ENCODE results near the gene MAD1L1.

The MAD1L1 gene

GRCh38 chr7:2010551-2011265 lies 222.0 kb downstream of the MAD1L1 start:
- no peak for DNase-seq

DNA sequence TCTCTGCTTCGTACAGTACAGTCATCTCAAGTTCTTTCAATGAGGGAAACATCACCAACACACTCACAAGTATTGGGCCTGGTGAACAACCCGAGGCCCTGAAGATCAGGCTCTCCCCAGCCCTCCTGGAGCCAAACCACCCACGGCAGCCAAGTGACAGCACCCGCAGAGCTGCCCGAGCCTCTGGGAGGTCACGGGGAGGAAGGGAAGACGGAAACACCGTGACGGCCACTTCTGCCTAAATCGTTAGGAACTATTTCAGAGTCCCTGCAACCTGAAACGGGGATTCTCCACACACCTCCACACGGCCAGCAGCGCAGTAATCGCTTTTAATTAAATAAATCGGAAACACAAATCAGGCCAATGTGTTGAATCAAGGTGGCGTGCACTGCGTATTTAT lies 222.6 kb downstream of the MAD1L1 start:
- DNase-seq, result no peak

GRCh38 chr7:2009541-2010001 lies 223.2 kb downstream of the MAD1L1 start:
- DNase-seq, result no peak

DNA sequence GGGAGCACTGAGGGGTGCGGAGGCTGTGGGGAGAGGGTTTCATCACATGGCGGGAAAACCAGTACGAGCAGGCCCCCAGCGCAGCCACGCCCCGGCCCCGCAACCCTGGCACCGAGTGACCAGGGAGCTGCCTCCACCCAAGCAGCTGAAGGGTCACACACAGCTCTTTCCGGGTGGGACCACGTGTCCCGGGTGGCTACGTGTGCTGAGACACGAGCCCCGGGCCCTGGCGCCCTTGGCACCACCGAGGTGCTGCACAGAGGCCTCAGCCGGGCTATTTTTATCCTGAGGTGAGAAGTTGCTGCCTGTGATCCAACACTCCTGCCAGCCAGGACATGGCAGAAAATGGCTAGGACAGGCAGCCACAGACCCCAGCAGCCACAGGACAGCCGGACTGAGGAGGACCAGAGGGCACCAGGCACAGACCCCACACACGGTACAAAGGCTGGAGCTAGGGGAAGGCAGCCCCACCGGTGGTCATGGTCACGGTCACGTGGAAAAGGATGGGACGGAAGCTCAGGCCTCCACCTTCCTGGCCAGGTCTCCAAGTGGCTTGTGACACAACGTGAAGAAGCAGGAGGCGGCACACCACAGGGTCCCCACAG lies 223.7 kb downstream of the MAD1L1 start:
- peak in 1 of 5 experiments; percentile 6 for DNase-seq

GRCh38 chr7:2008101-2008935 lies 224.4 kb downstream of the MAD1L1 start:
- peak in 1 of 5 experiments; percentile 5 for DNase-seq

DNA sequence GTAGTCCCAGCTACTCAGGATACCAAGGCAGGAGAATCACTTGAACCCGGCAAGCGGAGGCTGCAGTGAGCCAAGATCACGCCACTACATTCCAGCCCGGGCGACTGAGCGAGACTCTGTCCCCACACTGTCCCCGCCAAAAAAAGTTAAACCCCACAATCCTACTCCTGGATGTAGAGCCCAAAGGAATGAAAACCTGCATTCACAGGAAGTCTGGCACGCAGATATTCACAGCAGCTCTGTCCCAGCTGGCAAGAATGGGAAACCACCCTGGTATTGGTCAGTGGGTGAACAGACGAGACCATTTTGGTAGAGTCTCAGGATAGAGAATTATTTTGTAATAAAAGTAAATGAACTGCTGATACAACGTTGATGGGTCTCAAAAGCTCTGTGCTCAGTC lies 225.2 kb downstream of the MAD1L1 start:
- DNase-seq, result no peak

GRCh38 chr7:2006921-2007381 lies 225.8 kb downstream of the MAD1L1 start:
- peak in 1 of 5 experiments; percentile 6 for DNase-seq

DNA sequence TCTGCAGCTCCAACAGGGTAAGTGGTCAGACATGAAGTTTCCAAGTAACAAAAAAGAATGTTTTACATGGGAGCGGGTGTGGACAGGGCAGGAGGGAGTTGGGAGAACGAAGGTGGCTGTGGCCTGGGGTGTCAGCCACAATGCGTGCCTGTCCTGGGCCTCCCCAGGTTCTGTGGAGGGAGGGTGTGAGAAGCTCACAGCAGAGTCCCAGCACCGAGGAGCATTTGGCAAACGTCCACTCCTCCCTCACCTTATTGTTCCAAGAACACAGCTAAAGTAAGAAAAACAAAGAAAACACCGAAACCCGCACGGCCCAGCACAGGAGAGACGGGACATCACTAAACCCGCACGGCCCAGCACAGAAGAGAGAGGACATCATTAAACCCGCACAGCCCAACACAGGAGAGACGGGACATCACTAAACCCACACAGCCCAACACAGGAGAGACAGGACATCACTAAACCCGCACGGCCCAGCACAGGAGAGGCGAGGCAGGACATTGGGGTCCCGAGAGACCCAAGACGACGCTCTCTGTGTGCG lies 226.4 kb downstream of the MAD1L1 start:
- DNase-seq, result no peak

DNA sequence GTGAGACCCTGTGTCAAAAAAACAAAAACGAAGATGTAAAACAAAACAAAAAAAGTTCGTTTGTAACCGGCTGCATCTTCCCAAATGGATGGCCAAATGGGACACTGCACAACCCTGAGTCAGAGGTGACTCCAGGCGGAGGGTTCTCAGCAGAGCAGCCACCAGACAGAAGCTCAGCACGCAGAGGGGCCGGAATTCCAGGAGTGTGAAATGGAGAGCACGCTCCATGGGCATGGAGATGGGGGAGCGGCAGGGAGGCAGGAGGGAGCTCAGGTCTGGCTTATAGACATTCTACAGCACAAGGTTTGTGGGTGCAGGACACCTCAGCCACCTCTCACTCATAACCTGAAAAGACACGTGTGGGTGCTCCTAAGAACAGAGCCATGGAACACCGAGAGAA lies 227.0 kb downstream of the MAD1L1 start:
- no peak for DNase-seq

- DNase-seq, result peak in 1 of 5 experiments; percentile 8
Measured at GRCh38 chr7:2004841-2005725, 227.7 kb downstream of the MAD1L1 start.

DNA sequence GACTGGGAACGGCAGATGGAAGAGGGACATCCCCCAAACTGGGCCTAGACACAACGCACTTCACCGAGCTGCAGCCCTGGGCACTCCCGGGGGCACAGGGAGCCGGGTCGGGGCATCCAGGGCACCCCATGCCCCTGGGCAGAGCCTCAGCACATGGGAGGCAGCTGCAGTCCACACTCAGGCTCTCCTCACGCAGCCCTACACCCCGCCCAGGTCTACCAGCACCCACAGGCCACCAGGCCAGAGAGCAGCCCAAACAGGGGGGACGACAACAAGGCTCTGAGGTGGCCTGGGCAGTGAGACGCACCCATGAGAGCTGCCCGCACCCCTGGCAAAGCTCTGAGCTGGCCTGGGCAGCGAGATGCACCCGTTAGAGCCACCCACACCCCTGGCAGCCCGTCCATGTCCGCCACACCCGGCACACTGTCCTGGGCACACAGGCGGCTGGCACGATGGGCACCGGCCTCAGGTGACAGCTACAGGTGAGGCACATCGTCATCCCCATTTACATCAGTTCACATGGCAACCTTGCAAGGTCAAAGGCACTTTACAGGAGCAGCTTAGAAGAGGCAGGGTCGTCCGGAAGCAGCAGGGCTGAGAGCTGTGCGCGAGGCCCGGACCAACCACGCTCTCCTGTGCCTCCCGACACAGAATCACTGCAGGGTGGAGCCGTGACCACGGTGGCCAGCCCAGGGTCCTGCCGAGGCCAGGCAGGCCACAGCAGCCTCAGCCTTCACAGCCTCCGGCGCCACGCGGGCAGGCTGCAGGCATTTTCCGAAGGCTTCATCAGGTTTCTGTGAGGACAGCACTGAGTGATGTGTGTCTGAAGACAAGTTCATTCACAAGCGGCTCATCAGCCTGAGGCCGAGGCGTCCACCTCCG lies 228.6 kb downstream of the MAD1L1 start:
- peak in 1 of 5 experiments; percentile 5 for DNase-seq

DNA sequence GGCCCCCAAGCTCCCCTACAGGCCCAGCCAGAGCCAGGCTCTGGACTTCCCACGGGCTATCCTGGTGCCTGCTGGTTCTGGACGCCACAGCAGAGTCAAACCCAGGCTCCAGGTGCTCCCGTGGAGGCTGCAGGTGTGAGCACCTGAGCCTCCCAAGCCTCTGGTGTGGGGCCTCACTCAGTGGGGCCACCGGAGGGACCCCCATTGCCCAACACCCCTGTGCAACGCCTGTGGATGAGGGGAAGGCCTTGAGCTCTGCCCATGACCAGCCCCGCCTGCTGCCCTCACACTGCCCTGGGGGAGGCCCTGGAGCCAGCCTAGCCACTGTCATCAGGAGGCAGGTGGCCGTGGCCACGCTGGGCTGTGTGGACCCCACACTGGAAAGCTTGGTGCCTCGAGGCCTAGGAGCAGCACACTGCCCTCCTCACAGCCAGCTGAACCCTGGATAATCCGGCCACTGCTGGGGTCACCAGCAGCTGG lies 229.3 kb downstream of the MAD1L1 start:
- DNase-seq, result peak in 1 of 5 experiments; percentile 5

DNA sequence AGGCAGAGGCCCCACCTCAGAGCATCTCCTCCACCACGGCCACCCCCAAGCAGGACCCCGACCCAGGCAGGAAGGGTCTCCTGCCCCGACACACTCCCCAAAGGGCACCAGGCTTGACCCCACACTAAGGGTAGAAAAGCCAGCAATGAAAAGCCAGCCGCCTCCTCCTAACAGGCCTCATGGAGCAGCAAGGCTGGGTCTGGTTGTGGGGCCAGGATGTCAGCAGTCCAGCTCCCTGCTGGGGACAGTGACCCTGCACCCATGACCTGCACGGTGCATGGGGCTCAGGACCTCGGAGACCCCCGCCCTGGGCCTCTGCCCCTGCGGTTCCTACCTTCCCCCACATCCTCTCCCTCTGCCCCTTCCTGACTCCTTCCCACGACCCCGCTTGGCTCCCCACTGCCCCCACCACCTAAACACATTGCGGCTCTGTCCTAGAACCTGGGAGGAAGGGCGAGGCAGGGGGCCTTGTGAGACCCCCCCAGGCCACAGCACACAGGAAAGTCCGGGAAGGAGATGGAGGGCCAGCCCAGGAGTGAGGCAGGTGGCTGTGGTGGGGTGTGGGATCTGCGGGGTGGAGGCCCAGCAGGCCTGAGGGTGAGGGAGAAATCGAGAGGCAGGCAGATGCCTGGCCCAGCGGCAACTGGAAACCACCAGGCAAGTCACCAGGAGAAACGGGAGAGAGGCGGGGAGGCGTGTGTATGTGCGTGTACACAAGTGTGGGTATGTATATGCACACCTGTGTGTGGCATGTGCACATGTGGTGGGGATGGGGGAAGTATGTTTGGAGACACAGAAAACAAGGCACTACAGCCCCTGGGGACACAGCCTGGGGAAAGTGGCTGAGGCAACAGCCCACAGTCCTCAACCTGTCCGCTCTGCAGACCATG lies 229.9 kb downstream of the MAD1L1 start:
- DNase-seq, result peak in 1 of 5 experiments; percentile 6

DNA sequence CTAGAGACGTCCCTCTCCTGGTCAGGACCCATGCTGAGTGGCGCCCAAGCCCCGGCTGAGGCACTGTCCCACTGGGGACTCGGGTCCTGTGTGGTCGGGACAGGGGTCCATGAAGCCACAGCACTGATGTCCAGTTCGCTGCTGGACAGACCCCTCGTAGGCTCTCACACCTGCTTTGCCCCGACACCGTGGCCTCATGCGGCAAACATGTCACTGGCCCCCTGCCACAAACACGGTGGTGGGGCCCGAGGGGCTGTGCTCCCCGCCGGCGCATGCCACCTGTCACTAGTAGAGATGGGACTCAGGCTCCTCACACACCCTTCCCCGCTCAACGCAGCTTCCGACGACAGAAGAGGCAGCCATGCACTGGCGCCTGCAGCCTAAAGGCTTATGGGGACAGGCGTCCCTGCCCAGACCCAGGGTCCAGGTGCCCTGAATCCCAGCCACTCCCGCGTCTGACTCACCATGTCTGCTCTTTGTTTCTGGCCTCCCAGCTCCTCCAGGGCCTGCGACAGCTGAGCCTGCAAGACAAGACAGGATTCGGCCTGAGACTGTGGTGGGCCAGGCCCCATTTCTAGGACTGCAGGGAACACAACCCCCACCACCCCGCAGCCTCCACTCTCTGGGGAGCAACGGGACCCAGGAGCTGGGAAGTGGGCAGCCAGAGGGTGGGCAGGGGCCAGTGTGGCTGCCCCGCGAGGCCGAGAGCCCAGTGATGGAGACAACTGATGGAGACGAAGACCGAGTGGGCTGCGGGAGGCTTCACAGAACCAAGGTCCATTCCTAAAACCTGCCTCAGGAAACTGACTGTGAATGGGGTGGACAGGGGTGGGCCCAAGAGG lies 230.9 kb downstream of the MAD1L1 start:
- DNase-seq, result no peak

DNA sequence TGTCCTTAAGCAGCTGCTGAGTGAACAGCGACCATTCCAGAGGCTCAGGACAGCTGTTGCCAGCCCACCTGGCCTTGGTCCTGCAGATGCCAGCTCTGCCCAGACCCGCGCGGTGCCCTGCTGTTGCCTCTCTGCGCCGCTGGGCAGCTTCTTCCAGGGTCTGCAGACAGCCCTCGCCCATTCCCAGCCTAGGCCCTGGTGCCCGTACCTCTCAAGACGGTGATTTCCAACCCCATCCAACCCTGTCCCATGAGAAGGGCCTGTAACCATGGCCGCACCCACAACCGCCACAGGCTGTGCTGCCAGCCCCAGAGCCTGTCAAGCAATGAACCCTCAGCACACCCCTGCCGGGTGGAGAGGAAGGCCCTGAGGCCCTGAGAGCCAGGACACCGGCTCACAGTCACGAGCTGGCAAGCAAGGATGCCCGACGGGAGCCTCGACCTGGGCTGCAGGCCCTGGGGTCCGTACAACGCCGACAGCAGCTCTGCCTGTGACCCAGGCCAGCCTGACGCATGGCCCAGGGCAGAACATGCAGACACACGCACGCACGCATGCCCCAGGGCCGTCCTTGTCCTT lies 231.9 kb downstream of the MAD1L1 start:
- DNase-seq, result no peak

GRCh38 chr7:2000153-2000687 lies 232.5 kb downstream of the MAD1L1 start:
- DNase-seq, result no peak

- no peak for DNase-seq
Measured at GRCh38 chr7:1999278-1999984, 233.3 kb downstream of the MAD1L1 start.

Measured in T-helper 2 cell (primary cell).